DOHH2 (cell line): ENCODE results near the gene PPFIA3.

Source experiments
- EZH2phosphoT487 ChIP-seq: fragments of 200-600 bp; sonication (generic); IDR thresholded peaks from 2 replicates; pipeline ENCODE4 v1.6.1; 2017; ENCODE audit warnings: borderline replicate concordance, mild to moderate bottlenecking, antibody characterized with exemption, low read length, moderate library complexity, mixed read lengths
- TF ChIP-seq, protein P1 (sequence below): fragments of 200-600 bp; sonication (generic); IDR thresholded peaks from one replicate; pipeline ENCODE4 v1.5.1; 2014; ENCODE audit warnings: antibody characterized with exemption, mild to moderate bottlenecking, low read depth, low read length; ENCODE audit not compliant: poor library complexity, severe bottlenecking

DNA sequence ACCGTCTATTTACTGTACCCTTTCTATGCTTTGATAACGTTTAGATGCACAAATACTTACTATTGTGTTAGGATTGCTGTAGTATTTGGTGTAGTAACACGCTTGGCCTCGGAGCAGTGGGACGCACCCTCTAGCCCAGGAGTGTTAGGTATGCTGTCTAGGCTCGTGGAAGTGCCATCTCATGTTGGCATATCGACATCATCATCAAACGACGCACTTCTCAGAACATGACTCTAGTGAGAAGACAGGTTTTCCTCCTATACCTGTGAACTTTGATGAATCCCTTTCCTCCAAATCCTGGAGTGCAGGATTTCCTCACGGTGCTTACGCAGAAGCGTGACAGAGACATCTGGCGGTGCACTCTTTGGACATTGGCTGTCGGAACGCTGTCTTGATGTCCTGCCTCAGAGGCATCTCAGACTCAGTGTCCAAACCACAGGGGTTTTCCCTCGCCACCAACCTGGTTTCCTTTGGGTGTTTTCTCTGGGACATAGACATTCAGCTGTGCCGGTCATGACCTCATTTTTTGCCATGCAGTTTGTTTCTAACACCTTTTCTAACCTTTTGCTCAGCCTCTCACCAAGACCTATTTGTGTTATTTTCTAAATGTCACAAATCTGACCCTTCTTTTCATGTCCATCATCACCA lies 27.8 kb upstream of the PPFIA3 start:
- TF ChIP-seq, protein P1, sequence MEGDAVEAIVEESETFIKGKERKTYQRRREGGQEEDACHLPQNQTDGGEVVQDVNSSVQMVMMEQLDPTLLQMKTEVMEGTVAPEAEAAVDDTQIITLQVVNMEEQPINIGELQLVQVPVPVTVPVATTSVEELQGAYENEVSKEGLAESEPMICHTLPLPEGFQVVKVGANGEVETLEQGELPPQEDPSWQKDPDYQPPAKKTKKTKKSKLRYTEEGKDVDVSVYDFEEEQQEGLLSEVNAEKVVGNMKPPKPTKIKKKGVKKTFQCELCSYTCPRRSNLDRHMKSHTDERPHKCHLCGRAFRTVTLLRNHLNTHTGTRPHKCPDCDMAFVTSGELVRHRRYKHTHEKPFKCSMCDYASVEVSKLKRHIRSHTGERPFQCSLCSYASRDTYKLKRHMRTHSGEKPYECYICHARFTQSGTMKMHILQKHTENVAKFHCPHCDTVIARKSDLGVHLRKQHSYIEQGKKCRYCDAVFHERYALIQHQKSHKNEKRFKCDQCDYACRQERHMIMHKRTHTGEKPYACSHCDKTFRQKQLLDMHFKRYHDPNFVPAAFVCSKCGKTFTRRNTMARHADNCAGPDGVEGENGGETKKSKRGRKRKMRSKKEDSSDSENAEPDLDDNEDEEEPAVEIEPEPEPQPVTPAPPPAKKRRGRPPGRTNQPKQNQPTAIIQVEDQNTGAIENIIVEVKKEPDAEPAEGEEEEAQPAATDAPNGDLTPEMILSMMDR, result no peak
- no peak for TF ChIP-seq EZH2phosphoT487
